GM21515 (cell line): Measurements from ENCODE around the gene IFIT2.

Experiments used
- ATAC-seq: cut with Tn5 transposase; IDR thresholded peaks from one replicate; pipeline ENCODE4 v1.9.1; 2021; ENCODE audit not compliant: unreplicated experiment

Gene IFIT2

GRCh38 chr10:89337484-89337883, 35.6 kb downstream of the IFIT2 start:
- no peak for ATAC-seq

- ATAC-seq, result no peak
Observed at GRCh38 chr10:89338713-89339112, 36.9 kb downstream of the IFIT2 start.

GRCh38 chr10:89339875-89340274, 38.0 kb downstream of the IFIT2 start:
- no peak for ATAC-seq

- ATAC-seq, result no peak
Observed at GRCh38 chr10:89341649-89342048, 39.8 kb downstream of the IFIT2 start.

GRCh38 chr10:89342206-89342958, 40.5 kb downstream of the IFIT2 start:
- no peak for ATAC-seq

- ATAC-seq, result no peak
Observed at GRCh38 chr10:89343089-89343767, 41.4 kb downstream of the IFIT2 start.

GRCh38 chr10:89344156-89344555, 42.3 kb downstream of the IFIT2 start:
- no peak for ATAC-seq

GRCh38 chr10:89345367-89346000, 43.6 kb downstream of the IFIT2 start:
- ATAC-seq, result no peak

GRCh38 chr10:89346405-89347254, 44.8 kb downstream of the IFIT2 start:
- no peak for ATAC-seq

- ATAC-seq, result no peak
Observed at GRCh38 chr10:89347701-89348457, 46.0 kb downstream of the IFIT2 start.

- no peak for ATAC-seq
Observed at GRCh38 chr10:89348481-89348880, 46.6 kb downstream of the IFIT2 start.

- no peak for ATAC-seq
Observed at GRCh38 chr10:89348975-89349374, 47.1 kb downstream of the IFIT2 start.

- peak; percentile 32 for ATAC-seq
Observed at GRCh38 chr10:89350631-89351315, 48.9 kb downstream of the IFIT2 start.

- ATAC-seq, result peak; percentile 86
Observed at GRCh38 chr10:89351412-89351779, 49.5 kb downstream of the IFIT2 start.

GRCh38 chr10:89351780-89352597, 50.1 kb downstream of the IFIT2 start:
- no peak for ATAC-seq

- no peak for ATAC-seq
Observed at GRCh38 chr10:89352802-89353201, 51.0 kb downstream of the IFIT2 start.

- no peak for ATAC-seq
Observed at GRCh38 chr10:89355394-89355931, 53.6 kb downstream of the IFIT2 start.

GRCh38 chr10:89357096-89357495, 55.2 kb downstream of the IFIT2 start:
- no peak for ATAC-seq

GRCh38 chr10:89357975-89358374, 56.1 kb downstream of the IFIT2 start:
- ATAC-seq, result no peak
